Mucosa of descending colon (tissue), 3 donors: ENCODE results near the gene SCUBE1. TPM values are rescaled to one million over a fixed set of nuclear protein-coding genes. Genes with fewer than 3 reads are reported as not detected.

ENCODE experiments used
- ATAC-seq: fragments of 200-7000 bp; cut with Tn5 transposase; one replicate; pipeline ENCODE4 v1.9.1; 2020; ENCODE audit warnings: mild to moderate bottlenecking, moderate library complexity
- DNase-seq, 3 donors: peaks; one replicate each; pipeline ENCODE4 v3.0.0-alpha.2; 2020
- H3K36me3 ChIP-seq: fragments of 200-600 bp; one replicate; pipeline ENCODE4 v1.8.0; 2021; ENCODE audit warnings: low read depth, mild to moderate bottlenecking
- H3K4me1 ChIP-seq: fragments of 200-600 bp; one replicate; pipeline ENCODE4 v1.8.0; 2021; ENCODE audit warnings: low read depth, mild to moderate bottlenecking
- H3K4me3 ChIP-seq: fragments of 200-600 bp; one replicate; pipeline ENCODE4 v1.8.0; 2021; ENCODE audit warnings: mild to moderate bottlenecking
- H3K9me3 ChIP-seq: fragments of 200-600 bp; one replicate; pipeline ENCODE4 v1.8.0; 2021; ENCODE audit warnings: mild to moderate bottlenecking
- CTCF ChIP-seq: fragments of 200-600 bp; IDR thresholded peaks from one replicate; pipeline ENCODE4 v1.8.0; 2022; ENCODE audit warnings: antibody characterized with exemption, mild to moderate bottlenecking
- intact Hi-C, 2 donors: fragments of 100-400 bp; cut with DNase I in 1 of 2; cut with micrococcal nuclease in 1 of 2; formaldehyde crosslinking; loops; one replicate each; pipeline versions ENCODE4 v1.11.0 to v1.11.1; 2022; cut with DNase I, micrococcal nuclease
- total RNA-seq, 3 donors: library from RNA; stranded (reverse); fragmentation: NEBNext Ultra II Directional in 2 of 3; extraction: Animal tissue kit (Norgen Biotek cat#: 25700) in 2 of 3; gene quantifications; one replicate each; pipeline versions ENCODE4 v1.2.1 to v1.2.4, GENCODE V29; 2021 to 2023
- donor health status: DM: no; HTN: no; CAD: no; lungs with moderate emphysema.
- donor health status: DM: no; HTN: no; CAD: no.
- donor health status: DM: no; HTN: yes; CAD: no.

SCUBE1 gene
- total RNA-seq, 3 donors from 2014 or later = 3.8 to 20.9 (median 4.7) TPM

GRCh38 chr22:43267981-43268660 is 75.1 kb downstream of the SCUBE1 start:
- H3K4me3 ChIP-seq = no peak overlapping the region
- H3K4me1 ChIP-seq = peaks cover 14% of the 10 kb centered on the region
- ATAC-seq (no peak), DNase-seq (no peak)
- no peak for TF ChIP-seq CTCF
- intact Hi-C loops = no loop called here
- H3K9me3 ChIP-seq = no peaks in the 10 kb centered on the region
- no peaks in the 10 kb centered on the region for H3K36me3 ChIP-seq

GRCh38 chr22:43267332-43267980 is 75.7 kb downstream of the SCUBE1 start:
- no peaks in the 10 kb centered on the region for H3K9me3 ChIP-seq
- DNase-seq (no peak), ATAC-seq (no peak)
- no peaks in the 10 kb centered on the region for H3K36me3 ChIP-seq
- peaks cover 14% of the 10 kb centered on the region for H3K4me1 ChIP-seq
- H3K4me3 ChIP-seq = no peak overlapping the region
- no peak for TF ChIP-seq CTCF
- intact Hi-C loops = no loop called here

GRCh38 chr22:43266076-43266475 is 77.1 kb downstream of the SCUBE1 start:
- Histone ChIP-seq H3K36me3 (no peaks in the 10 kb centered on the region), H3K9me3 (no peaks in the 10 kb centered on the region), H3K4me3 (no peak overlapping the region), H3K4me1 (peaks cover 14% of the 10 kb centered on the region)
- no peak for ATAC-seq
- intact Hi-C loops = no loop called here
- TF ChIP-seq CTCF = no peak
- no peak for DNase-seq

- H3K9me3 ChIP-seq = no peaks in the 10 kb centered on the region
- ATAC-seq = peak; percentile 78
Measured at GRCh38 chr22:43263645-43264514, 79.3 kb downstream of the SCUBE1 start.

More at GRCh38 chr22:43263645-43264514, 79.3 kb downstream of the SCUBE1 start:
- Histone ChIP-seq H3K4me3 (no peak overlapping the region), H3K36me3 (no peaks in the 10 kb centered on the region), H3K4me1 (peaks cover 14% of the 10 kb centered on the region)
- TF ChIP-seq CTCF = no peak
- intact Hi-C loops = no loop called here
- peak; percentile 67 to 80 (median 75) for DNase-seq
